Chondrocyte (in vitro differentiated cells): ENCODE results near the gene CTNNBIP1. TPM values are rescaled to one million over a fixed set of nuclear protein-coding genes. Genes with fewer than 3 reads are reported as not detected.

Experiments
- DNase-seq: peaks from one replicate; pipeline ENCODE4 v3.0.0; 2021; ENCODE audit warnings: mixed read lengths, low spot score
- H3K27ac Mint-ChIP-seq: one replicate; pipeline ENCODE4 v1.8.0; 2021; ENCODE audit warnings: mild to moderate bottlenecking, moderate library complexity, mixed read lengths; ENCODE audit not compliant: unreplicated experiment
- H3K27me3 Mint-ChIP-seq: 2 replicates; pipeline ENCODE4 v1.8.0; 2021; ENCODE audit warnings: low read depth, mixed read lengths
- H3K36me3 Mint-ChIP-seq: 2 replicates; pipeline ENCODE4 v1.8.0; 2021; ENCODE audit warnings: low read depth, mixed read lengths
- H3K4me1 Mint-ChIP-seq: 2 replicates; pipeline ENCODE4 v1.8.0; 2021; ENCODE audit warnings: low read depth, mild to moderate bottlenecking, mixed read lengths
- H3K4me3 Mint-ChIP-seq: one replicate; pipeline ENCODE4 v1.8.0; 2021; ENCODE audit warnings: mild to moderate bottlenecking, moderate library complexity, mixed read lengths; ENCODE audit not compliant: unreplicated experiment
- H3K9me3 Mint-ChIP-seq: 2 replicates; pipeline ENCODE4 v1.8.0; 2021; ENCODE audit warnings: low read depth, mixed read lengths
- total RNA-seq: library from RNA; stranded (reverse); gene quantifications from 3 replicates; pipeline ENCODE4 v1.2.1, GENCODE V29; 2021
- TF ChIP-seq, protein P1 (sequence below): fragments of 200-600 bp; sonication (generic); IDR thresholded peaks from 2 replicates; pipeline ENCODE4 v1.5.0; 2021; ENCODE audit warnings: antibody characterized with exemption, mild to moderate bottlenecking, moderate library complexity

The CTNNBIP1 gene
- total RNA-seq, 1 donor from 2014 or later, result 26.2 TPM

DNA sequence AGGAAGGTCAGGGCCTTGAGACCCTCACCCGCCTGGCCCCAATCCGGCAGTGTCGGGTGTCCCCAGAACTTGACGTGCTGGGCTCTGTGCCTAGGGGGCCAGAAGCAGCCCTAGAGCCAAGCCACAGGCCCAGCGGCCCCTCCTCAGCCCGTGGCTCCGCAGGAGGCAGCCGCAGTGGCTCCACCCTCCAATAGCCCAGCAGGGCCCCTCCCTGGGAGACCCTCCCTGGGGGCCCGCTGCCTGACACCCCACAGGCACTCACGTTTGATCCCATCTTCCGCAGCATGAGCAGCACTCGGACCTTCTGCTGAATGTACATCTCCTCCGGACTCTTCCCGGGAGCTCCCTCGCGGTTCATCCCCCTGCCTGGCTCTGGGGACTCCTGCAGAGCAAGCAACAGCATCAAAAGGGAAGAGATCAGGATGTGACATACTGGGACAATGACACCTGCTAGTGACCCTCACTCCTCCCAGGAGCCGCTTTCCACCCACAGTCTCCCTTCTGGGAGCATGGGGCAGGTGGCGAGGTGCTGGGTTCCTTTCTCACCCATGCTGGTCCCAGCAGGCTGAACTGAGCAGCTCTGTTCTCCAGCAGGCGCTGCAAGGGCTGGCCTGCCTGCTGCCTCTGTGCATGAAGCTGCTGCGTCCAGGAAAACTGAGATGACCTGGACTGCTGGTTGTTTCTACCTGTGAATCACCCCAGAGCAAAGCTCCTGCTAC, 38.2 kb downstream of the CTNNBIP1 start:
- DNase-seq, result no peak
- no peaks in the 10 kb centered on the region for H3K9me3 Mint-ChIP-seq
- H3K27ac Mint-ChIP-seq, result no peak overlapping the region
- TF ChIP-seq, protein P1, sequence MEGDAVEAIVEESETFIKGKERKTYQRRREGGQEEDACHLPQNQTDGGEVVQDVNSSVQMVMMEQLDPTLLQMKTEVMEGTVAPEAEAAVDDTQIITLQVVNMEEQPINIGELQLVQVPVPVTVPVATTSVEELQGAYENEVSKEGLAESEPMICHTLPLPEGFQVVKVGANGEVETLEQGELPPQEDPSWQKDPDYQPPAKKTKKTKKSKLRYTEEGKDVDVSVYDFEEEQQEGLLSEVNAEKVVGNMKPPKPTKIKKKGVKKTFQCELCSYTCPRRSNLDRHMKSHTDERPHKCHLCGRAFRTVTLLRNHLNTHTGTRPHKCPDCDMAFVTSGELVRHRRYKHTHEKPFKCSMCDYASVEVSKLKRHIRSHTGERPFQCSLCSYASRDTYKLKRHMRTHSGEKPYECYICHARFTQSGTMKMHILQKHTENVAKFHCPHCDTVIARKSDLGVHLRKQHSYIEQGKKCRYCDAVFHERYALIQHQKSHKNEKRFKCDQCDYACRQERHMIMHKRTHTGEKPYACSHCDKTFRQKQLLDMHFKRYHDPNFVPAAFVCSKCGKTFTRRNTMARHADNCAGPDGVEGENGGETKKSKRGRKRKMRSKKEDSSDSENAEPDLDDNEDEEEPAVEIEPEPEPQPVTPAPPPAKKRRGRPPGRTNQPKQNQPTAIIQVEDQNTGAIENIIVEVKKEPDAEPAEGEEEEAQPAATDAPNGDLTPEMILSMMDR, result no peak
- H3K36me3 Mint-ChIP-seq, result peaks cover 1% of the 10 kb centered on the region
- no peaks in the 10 kb centered on the region for H3K27me3 Mint-ChIP-seq
- H3K4me3 Mint-ChIP-seq, result no peak overlapping the region
- H3K4me1 Mint-ChIP-seq, result peaks cover 13% of the 10 kb centered on the region

DNA sequence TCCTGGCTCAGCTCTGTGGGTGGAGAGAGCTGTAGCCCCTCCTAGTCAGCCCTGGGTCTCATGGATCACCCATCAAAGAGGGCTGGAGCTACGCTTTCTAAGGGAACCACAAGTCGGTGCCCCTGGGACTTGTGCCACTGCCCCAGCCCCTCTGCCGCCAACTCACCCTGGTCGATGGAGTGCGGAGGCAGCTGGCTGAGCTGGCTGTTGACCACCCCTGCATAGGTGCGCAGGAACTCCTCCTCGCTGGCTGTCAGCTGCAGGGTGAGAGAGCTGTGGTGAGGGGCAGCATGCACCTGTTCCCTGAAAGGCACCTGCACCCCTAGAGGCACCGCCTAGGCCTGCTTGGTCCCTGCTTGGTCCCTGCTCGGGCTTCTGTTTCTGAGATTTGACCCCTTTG, 39.0 kb downstream of the CTNNBIP1 start:
- Mint-ChIP-seq H3K36me3 (peaks cover 1% of the 10 kb centered on the region), H3K27ac (no peak overlapping the region), H3K9me3 (no peaks in the 10 kb centered on the region), H3K4me3 (no peak overlapping the region), H3K4me1 (peaks cover 13% of the 10 kb centered on the region), H3K27me3 (no peaks in the 10 kb centered on the region)
- no peak for DNase-seq
- TF ChIP-seq, protein P1, result no peak

DNA sequence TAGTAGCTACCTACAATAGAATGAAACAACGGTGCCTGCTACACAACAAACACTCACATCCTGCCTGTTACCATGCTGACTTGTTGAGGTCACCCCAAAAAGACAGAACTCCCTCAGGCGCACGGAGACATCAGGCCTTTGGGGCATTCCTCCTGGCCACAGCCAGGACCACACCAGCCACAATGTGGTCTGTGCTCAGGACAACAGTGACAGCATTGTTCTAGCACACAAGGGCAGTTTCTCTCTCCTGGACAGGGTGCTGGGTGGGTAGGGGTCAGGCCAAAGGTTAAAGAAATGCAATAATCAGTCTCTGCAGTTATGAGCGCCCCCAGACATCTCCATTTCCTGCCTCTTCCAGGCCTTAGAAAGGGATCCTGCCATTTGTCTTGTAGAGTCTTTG, 39.5 kb downstream of the CTNNBIP1 start:
- no peak overlapping the region for H3K4me3 Mint-ChIP-seq
- H3K9me3 Mint-ChIP-seq, result no peaks in the 10 kb centered on the region
- DNase-seq, result no peak
- H3K36me3 Mint-ChIP-seq, result peaks cover 1% of the 10 kb centered on the region
- no peaks in the 10 kb centered on the region for H3K27me3 Mint-ChIP-seq
- TF ChIP-seq, protein P1, result no peak
- no peak overlapping the region for H3K27ac Mint-ChIP-seq
- H3K4me1 Mint-ChIP-seq, result peaks cover 14% of the 10 kb centered on the region

DNA sequence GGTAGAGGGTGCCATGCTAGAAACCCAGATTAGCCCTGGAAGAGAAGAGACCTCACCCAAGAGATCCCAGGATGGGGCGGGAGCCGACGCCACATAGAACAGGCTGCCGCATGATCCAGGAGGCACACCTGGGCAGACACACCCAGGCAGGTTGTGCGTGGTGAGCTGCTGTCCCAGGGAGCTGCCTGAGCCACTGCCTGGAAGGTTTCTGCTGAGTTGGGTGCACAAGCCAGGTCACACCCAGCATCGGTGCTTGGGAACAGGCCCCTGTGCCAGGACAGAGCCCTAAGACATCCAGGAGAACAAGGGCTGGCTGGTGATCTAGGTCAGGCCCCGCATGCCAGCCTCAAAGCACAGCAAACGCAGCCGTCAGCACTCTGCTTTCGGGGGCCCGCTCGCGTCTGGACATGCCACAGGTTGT, 40.2 kb downstream of the CTNNBIP1 start:
- Mint-ChIP-seq H3K27ac (no peak overlapping the region), H3K9me3 (no peaks in the 10 kb centered on the region), H3K36me3 (peaks cover 1% of the 10 kb centered on the region), H3K4me1 (peaks cover 7% of the 10 kb centered on the region), H3K4me3 (no peak overlapping the region), H3K27me3 (no peaks in the 10 kb centered on the region)
- no peak for DNase-seq
- TF ChIP-seq, protein P1, result no peak

DNA sequence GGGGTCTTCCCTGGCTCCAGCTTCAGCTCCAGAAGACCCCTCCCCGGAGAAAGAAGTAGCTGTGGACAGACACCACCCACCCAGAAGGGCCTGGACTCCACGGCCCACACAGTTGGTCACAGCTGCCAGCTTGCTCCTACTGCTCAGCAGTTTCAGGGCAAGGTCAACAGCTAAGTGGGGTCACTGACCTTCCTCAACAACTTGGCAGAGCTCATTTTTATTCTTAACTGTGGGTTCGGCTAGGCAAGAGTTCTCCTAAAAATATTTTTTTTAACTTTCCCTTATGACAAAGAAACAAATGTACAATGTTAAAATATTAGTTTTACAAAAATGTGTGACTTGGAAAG, 41.9 kb downstream of the CTNNBIP1 start:
- Mint-ChIP-seq H3K27ac (no peak overlapping the region), H3K27me3 (no peaks in the 10 kb centered on the region), H3K9me3 (no peaks in the 10 kb centered on the region), H3K4me1 (peaks cover 4% of the 10 kb centered on the region), H3K4me3 (no peak overlapping the region), H3K36me3 (peaks cover 3% of the 10 kb centered on the region)
- TF ChIP-seq, protein P1, result no peak
- no peak for DNase-seq
